Fibroblast of mammary gland (primary cell): ENCODE results near the gene ARVCF.
A peak's percentile ranks its signal among the peaks of the same experiment; 100 is the strongest.

ENCODE experiments used
- DNase-seq: peaks from one replicate; pipeline ENCODE4 v3.0.0-alpha.2; 2010; ENCODE audit warnings: low read depth
- H3K4me3 ChIP-seq: 2 replicates; pipeline ENCODE4 v1.5.1; 2011; ENCODE audit warnings: low read depth, mild to moderate bottlenecking, low read length, moderate library complexity; ENCODE audit not compliant: control insufficient read depth
- TF ChIP-seq, protein P1 (sequence below): conservative IDR thresholded peaks from 2 replicates; pipeline ENCODE4 v1.5.1; 2011; ENCODE audit warnings: low read depth, low read length, inconsistent platforms; ENCODE audit not compliant: control insufficient read depth, insufficient read depth

Gene ARVCF

DNA sequence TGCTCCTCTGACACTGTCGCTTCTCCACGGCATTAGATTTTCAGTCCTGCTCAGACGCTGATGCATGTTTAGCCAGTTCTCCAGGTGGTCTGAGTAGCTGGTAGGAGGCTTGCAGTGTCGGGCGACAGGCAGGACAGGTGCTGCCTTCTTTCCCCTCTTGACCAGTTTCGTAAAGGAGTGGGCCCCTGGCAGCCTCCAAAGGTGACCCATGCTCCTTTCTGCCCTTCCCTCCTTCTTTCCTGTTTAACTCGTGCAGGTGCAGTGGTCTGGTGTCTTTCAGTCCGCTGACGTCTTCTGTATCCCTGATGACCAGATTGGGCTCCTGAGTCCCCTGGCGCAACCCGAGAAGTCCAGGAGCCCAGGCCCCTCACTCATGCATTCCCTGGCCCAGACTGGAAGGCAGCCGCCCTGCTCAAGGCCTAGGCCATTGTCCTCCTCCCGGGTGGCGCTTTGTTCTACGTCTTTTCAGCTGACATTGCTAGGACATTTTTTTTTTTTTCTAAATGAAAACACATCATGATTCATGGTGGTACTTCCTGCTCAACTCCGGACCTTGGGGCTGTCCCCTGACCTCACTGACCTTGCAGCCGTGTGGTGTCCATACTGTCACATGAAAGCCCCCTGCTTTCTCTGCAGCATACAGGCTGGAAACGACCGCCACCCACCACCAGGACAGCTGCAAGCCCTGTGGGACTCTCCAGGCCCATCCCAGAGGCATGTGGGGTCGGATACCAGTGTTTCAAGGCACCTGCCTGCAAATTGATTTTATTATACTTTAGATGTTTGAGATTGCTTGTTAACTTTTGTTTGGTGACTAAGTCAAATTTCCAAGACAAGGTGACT lies 49.5 kb downstream of the ARVCF start:
- TF ChIP-seq, protein P1, sequence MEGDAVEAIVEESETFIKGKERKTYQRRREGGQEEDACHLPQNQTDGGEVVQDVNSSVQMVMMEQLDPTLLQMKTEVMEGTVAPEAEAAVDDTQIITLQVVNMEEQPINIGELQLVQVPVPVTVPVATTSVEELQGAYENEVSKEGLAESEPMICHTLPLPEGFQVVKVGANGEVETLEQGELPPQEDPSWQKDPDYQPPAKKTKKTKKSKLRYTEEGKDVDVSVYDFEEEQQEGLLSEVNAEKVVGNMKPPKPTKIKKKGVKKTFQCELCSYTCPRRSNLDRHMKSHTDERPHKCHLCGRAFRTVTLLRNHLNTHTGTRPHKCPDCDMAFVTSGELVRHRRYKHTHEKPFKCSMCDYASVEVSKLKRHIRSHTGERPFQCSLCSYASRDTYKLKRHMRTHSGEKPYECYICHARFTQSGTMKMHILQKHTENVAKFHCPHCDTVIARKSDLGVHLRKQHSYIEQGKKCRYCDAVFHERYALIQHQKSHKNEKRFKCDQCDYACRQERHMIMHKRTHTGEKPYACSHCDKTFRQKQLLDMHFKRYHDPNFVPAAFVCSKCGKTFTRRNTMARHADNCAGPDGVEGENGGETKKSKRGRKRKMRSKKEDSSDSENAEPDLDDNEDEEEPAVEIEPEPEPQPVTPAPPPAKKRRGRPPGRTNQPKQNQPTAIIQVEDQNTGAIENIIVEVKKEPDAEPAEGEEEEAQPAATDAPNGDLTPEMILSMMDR: no peak
- no peak overlapping the region for H3K4me3 ChIP-seq
- no peak for DNase-seq

DNA sequence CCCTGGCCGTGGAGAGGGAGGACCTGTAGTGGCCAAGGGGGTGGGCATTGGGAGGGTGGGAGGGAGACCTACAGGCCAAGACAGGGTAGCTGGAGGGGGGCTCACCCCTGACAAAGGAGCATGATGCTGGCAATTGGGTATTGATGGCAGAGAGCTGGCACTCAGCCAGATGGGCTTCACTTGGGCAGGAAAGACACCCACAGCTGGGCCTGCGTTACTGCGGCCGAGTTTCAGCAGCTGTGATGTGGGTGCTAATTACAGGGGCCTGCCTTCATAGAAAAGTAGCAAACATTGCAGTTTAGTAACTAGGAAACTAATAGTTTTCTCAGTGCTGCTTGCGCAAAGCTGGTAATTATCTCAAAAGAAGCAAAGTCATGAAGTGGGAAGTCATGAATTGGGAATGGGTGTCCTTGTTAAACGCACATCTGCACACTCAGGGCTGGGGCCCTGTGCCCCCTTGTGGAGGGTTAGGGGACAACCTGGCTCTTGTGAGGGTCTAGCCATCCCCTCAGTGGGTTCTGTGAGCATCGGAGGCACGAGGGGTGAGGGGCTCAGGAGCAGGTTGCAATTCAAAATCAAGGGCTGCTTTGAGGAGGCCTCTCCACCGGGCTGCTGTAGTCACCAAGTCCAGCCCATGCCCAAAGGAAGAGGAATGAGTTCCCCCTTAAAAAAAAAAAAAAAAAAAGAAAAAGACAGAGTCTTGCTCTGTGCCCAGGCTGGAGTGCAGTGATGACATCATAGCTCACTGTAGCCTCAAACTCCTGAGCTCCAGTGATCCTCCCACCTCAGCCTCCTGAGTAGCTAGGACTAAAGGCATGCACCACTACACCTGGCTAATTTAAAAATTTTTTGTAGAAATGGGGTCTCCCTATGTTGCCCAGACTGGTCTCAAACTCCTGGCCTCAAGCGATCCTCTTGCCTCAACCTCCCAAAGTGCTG lies 50.6 kb downstream of the ARVCF start:
- H3K4me3 ChIP-seq: no peak overlapping the region
- TF ChIP-seq, protein P1: peak; percentile 42
- no peak for DNase-seq

DNA sequence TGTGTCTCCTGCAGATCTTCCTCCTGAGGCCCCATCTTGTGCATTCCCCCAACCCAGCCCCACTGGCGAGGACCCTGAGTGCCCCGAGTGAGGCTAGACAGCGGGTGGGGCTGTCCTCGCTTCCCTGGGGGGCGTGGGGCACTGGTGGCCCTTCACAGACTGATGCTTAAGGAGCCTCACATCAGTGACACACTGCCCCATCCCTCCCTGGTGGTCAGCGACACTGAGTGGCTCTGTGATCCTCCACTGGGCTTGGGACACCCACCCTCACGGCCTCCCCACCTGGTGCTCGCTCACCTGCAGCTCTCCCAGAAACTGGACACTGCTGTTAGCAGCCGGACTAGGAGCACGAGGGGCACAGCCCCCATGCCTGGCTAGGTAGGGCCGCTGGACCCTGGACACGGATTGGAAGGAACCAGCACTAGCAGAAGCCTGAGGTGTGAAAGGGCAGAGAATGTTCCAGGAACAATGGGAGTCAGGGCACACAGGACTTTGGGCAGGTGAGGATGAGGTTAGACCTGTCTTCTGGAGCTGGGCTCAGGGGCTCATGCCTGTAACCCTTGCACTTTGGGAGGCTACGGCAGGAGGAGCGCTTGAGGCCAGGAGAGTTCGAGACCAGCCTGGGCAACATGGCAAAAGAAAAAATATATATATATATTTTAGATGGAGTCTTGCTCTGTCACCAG lies 51.8 kb downstream of the ARVCF start:
- no peak overlapping the region for H3K4me3 ChIP-seq
- no peak for DNase-seq
- TF ChIP-seq, protein P1: no peak

DNA sequence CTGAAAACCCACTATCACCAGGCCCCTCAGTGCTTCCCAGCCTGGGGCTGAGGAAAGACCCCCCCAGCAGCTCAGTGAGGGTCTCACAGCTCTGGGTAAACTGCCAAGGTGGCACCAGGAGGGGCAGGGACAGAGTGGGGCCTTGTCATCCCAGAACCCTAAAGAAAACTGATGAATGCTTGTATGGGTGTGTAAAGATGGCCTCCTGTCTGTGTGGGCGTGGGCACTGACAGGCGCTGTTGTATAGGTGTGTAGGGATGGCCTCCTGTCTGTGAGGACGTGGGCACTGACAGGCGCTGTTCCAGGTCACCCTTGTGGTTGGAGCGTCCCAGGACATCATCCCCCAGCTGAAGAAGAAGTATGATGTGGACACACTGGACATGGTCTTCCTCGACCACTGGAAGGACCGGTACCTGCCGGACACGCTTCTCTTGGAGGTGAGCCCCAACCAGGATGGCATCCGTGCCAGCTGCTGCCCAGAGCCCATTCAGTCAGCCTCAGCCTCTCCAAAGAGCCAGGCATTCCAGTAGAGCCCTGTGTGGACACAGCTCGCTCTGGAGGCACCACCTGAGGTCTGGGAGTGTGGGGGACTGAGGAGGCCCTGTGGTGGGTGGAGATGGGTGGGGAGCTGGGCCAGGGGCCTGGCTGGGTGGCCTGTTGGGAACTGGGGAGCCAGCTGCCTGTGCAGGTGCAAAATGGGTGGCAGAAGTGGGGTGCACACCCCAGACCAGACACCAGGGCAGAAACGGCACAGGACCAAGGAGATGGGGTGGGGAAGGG lies 52.6 kb downstream of the ARVCF start:
- H3K4me3 ChIP-seq: no peak overlapping the region
- DNase-seq: no peak
- TF ChIP-seq, protein P1: no peak

DNA sequence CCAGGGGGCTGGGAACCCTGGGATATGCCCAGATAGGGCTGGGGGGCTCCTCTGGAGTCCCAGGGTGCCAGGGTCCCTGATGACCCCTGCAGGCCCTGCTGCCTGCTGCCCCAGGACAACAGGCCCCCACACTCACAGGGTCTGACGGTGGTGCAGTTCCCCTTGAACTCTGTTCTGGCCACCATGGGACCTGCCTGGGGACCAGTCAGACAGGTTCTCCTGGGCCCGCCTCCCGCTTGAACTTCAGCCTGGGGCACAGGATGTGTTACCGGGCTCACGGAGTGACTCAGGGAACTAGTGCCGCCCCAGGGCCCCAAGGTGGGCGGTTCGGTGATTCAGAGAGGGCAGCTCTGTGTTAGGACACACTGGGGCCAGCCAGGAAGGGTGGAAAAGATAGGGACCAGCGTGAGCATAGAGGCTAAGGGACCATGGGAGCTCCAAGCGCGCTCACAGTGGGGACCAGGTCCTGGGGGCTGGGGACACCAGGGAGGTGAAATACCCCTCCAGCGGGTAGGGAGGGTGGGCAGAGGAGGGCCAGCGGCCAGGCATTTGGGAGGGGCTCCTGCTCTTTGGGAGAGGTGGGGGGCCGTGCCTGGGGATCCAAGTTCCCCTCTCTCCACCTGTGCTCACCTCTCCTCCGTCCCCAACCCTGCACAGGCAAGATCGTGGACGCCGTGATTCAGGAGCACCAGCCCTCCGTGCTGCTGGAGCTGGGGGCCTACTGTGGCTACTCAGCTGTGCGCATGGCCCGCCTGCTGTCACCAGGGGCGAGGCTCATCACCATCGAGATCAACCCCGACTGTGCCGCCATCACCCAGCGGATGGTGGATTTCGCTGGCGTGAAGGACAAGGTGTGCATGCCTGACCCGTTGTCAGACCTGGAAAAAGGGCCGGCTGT lies 53.5 kb downstream of the ARVCF start:
- TF ChIP-seq, protein P1: no peak
- peak; percentile 66 for DNase-seq
- H3K4me3 ChIP-seq: no peak overlapping the region
